Endothelial cell (in vitro differentiated cells): ENCODE results near the gene SATL1. TPM values are rescaled to one million over a fixed set of nuclear protein-coding genes. Genes with fewer than 3 reads are reported as not detected.

Experiments used
- DNase-seq: peaks from one replicate; pipeline ENCODE4 v3.0.0; 2021; ENCODE audit warnings: low spot score
- H3K27ac Mint-ChIP-seq: one replicate; pipeline ENCODE4 v1.8.0; 2021; ENCODE audit warnings: mixed read lengths, inconsistent platforms; ENCODE audit not compliant: unreplicated experiment
- H3K27me3 Mint-ChIP-seq: one replicate; pipeline ENCODE4 v1.8.0; 2021; ENCODE audit warnings: mild to moderate bottlenecking, moderate library complexity, mixed read lengths, inconsistent platforms; ENCODE audit not compliant: unreplicated experiment
- H3K36me3 Mint-ChIP-seq: one replicate; pipeline ENCODE4 v1.8.0; 2021; ENCODE audit warnings: mild to moderate bottlenecking, low read depth, mixed read lengths, inconsistent platforms; ENCODE audit not compliant: unreplicated experiment
- H3K4me1 Mint-ChIP-seq: one replicate; pipeline ENCODE4 v1.8.0; 2021; ENCODE audit warnings: mild to moderate bottlenecking, mixed read lengths, inconsistent platforms; ENCODE audit not compliant: unreplicated experiment
- H3K4me3 Mint-ChIP-seq: one replicate; pipeline ENCODE4 v1.8.0; 2021; ENCODE audit warnings: mild to moderate bottlenecking, mixed read lengths, inconsistent platforms; ENCODE audit not compliant: unreplicated experiment
- H3K9me3 Mint-ChIP-seq: one replicate; pipeline ENCODE4 v1.8.0; 2021; ENCODE audit warnings: mixed read lengths, inconsistent platforms; ENCODE audit not compliant: unreplicated experiment
- CTCF ChIP-seq: fragments of 200-600 bp; sonication (generic); IDR thresholded peaks from one replicate; pipeline ENCODE4 v1.5.0; 2021; ENCODE audit warnings: antibody characterized with exemption; ENCODE audit not compliant: unreplicated experiment
- total RNA-seq: library from RNA; stranded (reverse); fragmentation: NEBNext Ultra II Directional; extraction: Animal tissue kit (Norgen Biotek cat#: 25700); gene quantifications from one replicate; pipeline ENCODE4 v1.2.1, GENCODE V29; 2021; ENCODE audit not compliant: unreplicated experiment

Gene SATL1
- total RNA-seq, 1 donor from 2014 or later: 0.15 TPM

DNA sequence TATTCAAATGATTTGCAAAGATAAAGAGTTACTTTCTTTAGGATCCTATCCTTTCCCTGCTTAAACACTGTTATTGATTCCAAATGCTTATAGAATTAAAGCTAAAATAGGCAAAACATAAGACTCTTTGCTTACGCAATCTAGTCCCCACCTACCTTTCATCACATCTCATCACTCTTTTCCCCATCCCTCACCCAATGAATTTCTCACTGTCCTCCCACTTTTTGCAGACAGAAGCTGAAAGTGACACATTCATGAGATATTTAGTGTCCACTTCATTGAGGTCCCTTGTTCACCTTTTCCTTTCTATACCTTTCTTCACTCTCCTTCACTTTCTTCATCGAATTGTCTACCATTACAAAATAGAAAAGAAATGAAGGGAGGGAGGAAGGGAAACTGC, 424 bp downstream of the SATL1 start:
- H3K27ac Mint-ChIP-seq: peak overlapping the region; percentile 77
- peak overlapping the region; percentile 89 for H3K4me3 Mint-ChIP-seq
- peaks cover 9% of the 10 kb centered on the region for H3K27me3 Mint-ChIP-seq
- no peaks in the 10 kb centered on the region for H3K36me3 Mint-ChIP-seq
- H3K4me1 Mint-ChIP-seq: peaks cover 4% of the 10 kb centered on the region
- no peak for DNase-seq
- no peaks in the 10 kb centered on the region for H3K9me3 Mint-ChIP-seq
- no peak for TF ChIP-seq CTCF

DNA sequence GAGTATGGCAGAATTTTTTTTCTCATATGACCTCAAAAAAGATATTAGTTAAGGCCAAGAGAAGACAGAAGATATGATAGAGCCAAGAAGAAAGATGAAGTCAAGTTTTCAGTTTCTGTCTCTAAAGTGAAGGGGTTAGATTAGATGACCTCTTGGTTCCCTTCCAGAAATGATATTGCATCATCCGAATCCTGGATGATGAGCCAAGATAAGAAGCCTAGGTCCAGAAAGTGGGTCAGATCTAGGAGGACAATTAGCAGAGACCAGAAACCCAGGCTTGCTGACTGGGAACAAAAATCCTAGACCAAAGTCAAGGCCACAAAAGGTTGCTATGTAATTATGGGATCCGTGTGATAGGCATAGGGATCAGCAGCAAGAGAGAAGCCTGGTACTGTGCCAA, 20.2 kb downstream of the SATL1 start:
- no peak overlapping the region for H3K4me3 Mint-ChIP-seq
- no peaks in the 10 kb centered on the region for H3K9me3 Mint-ChIP-seq
- no peaks in the 10 kb centered on the region for H3K4me1 Mint-ChIP-seq
- H3K27ac Mint-ChIP-seq: no peak overlapping the region
- TF ChIP-seq CTCF: no peak
- H3K27me3 Mint-ChIP-seq: no peaks in the 10 kb centered on the region
- no peak for DNase-seq
- no peaks in the 10 kb centered on the region for H3K36me3 Mint-ChIP-seq

GRCh38 chrX:85221361-85221760, 22.2 kb downstream of the SATL1 start:
- no peak for DNase-seq
- no peak overlapping the region for H3K4me3 Mint-ChIP-seq
- H3K27ac Mint-ChIP-seq: no peak overlapping the region
- H3K9me3 Mint-ChIP-seq: no peaks in the 10 kb centered on the region
- no peak for TF ChIP-seq CTCF
- H3K36me3 Mint-ChIP-seq: no peaks in the 10 kb centered on the region
- H3K4me1 Mint-ChIP-seq: no peaks in the 10 kb centered on the region
- H3K27me3 Mint-ChIP-seq: no peaks in the 10 kb centered on the region

GRCh38 chrX:85215946-85216345, 27.6 kb downstream of the SATL1 start:
- peaks cover 2% of the 10 kb centered on the region for H3K27me3 Mint-ChIP-seq
- no peaks in the 10 kb centered on the region for H3K9me3 Mint-ChIP-seq
- no peak overlapping the region for H3K27ac Mint-ChIP-seq
- no peak for TF ChIP-seq CTCF
- H3K4me1 Mint-ChIP-seq: no peaks in the 10 kb centered on the region
- no peaks in the 10 kb centered on the region for H3K36me3 Mint-ChIP-seq
- DNase-seq: no peak
- no peak overlapping the region for H3K4me3 Mint-ChIP-seq

GRCh38 chrX:85213792-85214530, 29.6 kb downstream of the SATL1 start:
- H3K9me3 Mint-ChIP-seq: no peaks in the 10 kb centered on the region
- peaks cover 2% of the 10 kb centered on the region for H3K27me3 Mint-ChIP-seq
- no peaks in the 10 kb centered on the region for H3K4me1 Mint-ChIP-seq
- no peak overlapping the region for H3K4me3 Mint-ChIP-seq
- H3K36me3 Mint-ChIP-seq: no peaks in the 10 kb centered on the region
- H3K27ac Mint-ChIP-seq: no peak overlapping the region
- no peak for DNase-seq
- TF ChIP-seq CTCF: no peak
